Gastrocnemius medialis (tissue), 4 donors: ENCODE measurements around the gene TMPRSS9.

Source experiments
- POLR2A ChIP-seq, 2 donors: fragments of 450-650 bp; IDR thresholded peaks; one replicate each; pipeline ENCODE4 v1.6.1; 2017; ENCODE audit warnings: antibody characterized with exemption in 2 of 2, mild to moderate bottlenecking in 2 of 2, moderate library complexity in 2 of 2
- TF ChIP-seq, protein P1 (sequence below), 5 experiments: fragments of 450-650 bp in 3 of 5; fragments of 200-600 bp in 2 of 5; sonication (generic) in 2 of 5; IDR thresholded peaks in 4 of 5; conservative IDR thresholded peaks in 1 of 5; 1 replicate in 4 of 5; 2 replicates in 1 of 5; pipeline ENCODE4 v1.5.1; 2016 to 2019; ENCODE audit warnings: antibody characterized with exemption in 5 of 5, mild to moderate bottlenecking in 3 of 5, moderate library complexity in 3 of 5

DNA sequence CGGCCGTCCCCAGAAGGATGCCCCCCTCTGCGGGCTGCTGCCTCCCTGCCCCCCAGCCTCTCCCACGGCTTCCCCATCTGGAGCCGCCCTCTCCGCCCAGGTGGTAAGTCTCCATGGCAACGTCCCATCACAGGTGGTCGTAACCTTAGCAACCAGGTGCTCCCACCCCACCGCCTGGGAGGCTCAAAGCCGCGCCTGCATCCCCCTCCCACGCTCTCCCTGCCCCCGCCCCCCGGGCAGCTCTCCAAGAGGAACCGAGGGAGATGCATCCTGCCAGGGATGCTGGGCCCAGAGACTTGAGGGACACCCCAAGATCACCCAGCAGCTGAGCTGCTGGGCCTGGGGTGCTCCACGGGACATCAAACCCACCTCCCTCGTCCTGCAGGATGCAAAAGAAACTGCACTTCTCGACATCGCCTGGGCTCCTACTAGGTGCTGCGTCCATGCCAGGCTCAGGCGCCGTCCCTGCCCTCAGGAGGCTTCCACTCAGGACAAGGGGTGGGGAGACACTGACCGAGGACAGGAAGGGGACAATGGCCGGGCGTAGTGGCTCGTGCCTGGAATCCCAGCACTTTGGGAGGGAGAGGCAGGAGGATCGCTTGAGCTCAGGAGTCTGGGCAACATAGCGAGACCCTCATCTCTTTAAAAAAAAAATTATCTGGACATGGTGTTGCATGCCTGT lies 47.1 kb upstream of the TMPRSS9 start:
- TF ChIP-seq POLR2A (IDR thresholded peaks at IDR 0.05), result no peak
- TF ChIP-seq, protein P1, sequence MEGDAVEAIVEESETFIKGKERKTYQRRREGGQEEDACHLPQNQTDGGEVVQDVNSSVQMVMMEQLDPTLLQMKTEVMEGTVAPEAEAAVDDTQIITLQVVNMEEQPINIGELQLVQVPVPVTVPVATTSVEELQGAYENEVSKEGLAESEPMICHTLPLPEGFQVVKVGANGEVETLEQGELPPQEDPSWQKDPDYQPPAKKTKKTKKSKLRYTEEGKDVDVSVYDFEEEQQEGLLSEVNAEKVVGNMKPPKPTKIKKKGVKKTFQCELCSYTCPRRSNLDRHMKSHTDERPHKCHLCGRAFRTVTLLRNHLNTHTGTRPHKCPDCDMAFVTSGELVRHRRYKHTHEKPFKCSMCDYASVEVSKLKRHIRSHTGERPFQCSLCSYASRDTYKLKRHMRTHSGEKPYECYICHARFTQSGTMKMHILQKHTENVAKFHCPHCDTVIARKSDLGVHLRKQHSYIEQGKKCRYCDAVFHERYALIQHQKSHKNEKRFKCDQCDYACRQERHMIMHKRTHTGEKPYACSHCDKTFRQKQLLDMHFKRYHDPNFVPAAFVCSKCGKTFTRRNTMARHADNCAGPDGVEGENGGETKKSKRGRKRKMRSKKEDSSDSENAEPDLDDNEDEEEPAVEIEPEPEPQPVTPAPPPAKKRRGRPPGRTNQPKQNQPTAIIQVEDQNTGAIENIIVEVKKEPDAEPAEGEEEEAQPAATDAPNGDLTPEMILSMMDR (IDR thresholded peaks at IDR 0.05 in 4 of 5, conservative IDR thresholded peaks at IDR 0.05 in 1 of 5), result no peak
